Psoas muscle (tissue), 8 donors: ENCODE results near the gene CCT6A. TPM values are rescaled to one million over a fixed set of nuclear protein-coding genes. Genes with fewer than 3 reads are reported as not detected.

Experiments
- ATAC-seq, 4 donors: fragments of 200-7000 bp; cut with Tn5 transposase; one replicate each; pipeline ENCODE4 v1.9.1; 2020; ENCODE audit warnings: moderate library complexity in 3 of 4, mild to moderate bottlenecking in 2 of 4
- DNase-seq, 2 donors: peaks; one replicate each; pipeline ENCODE4 v3.0.0-alpha.2; 2020
- H3K27ac ChIP-seq: fragments of 200-600 bp; one replicate; pipeline ENCODE4 v1.8.0; 2022
- H3K27me3 ChIP-seq, 3 donors: fragments of 200-600 bp in 1 of 3; one replicate each; pipeline versions ENCODE4 v1.6.1 to v1.8.0; 2013 to 2022; ENCODE audit warnings: low read length in 2 of 3, mild to moderate bottlenecking in 2 of 3, moderate library complexity in 1 of 3; ENCODE audit not compliant: insufficient read depth in 3 of 3
- H3K36me3 ChIP-seq, 2 donors: fragments of 200-600 bp in 1 of 2; one replicate each; pipeline versions ENCODE4 v1.6.1 to v1.8.0; 2013 to 2022; ENCODE audit warnings: low read depth in 1 of 2, mild to moderate bottlenecking in 1 of 2, moderate library complexity in 1 of 2; ENCODE audit not compliant: insufficient read depth in 1 of 2
- H3K4me1 ChIP-seq: fragments of 200-600 bp; one replicate; pipeline ENCODE4 v1.8.0; 2022
- H3K4me3 ChIP-seq: fragments of 200-600 bp; one replicate; pipeline ENCODE4 v1.8.0; 2022; ENCODE audit warnings: mild to moderate bottlenecking
- H3K9me3 ChIP-seq: fragments of 200-600 bp; one replicate; pipeline ENCODE4 v1.8.0; 2022
- CTCF ChIP-seq: fragments of 200-600 bp; IDR thresholded peaks from one replicate; pipeline ENCODE4 v1.8.0; 2022; ENCODE audit warnings: antibody characterized with exemption
- WGBS, 3 donors: extraction: QIAGEN DNeasy Blood & Tissue Kit; methylation state at CpG; one replicate each; pipeline versions ENCODE4 v1.1.6 to v1.1.7; 2013; 5-methylcytosine and 5-hydroxymethylcytosine counted together
- intact Hi-C, 2 donors: fragments of 100-400 bp; cut with DNase I; formaldehyde crosslinking; loops; one replicate each; pipeline versions ENCODE4 v1.11.0 to v1.14.2; 2022
- polyA plus RNA-seq, 3 donors: library from polyadenylated mRNA; stranded (reverse); fragments of 200-250 nt; gene quantifications; one replicate each; pipeline ENCODE4 v1.2.3, GENCODE V29; 2013
- total RNA-seq, 4 donors: library from RNA; stranded (reverse); fragmentation: NEBNext Ultra II Directional in 2 of 4; extraction: Animal tissue kit (Norgen Biotek cat#: 25700) in 2 of 4; gene quantifications; one replicate each; pipeline versions ENCODE4 v1.2.1 to v1.2.4, GENCODE V29; 2021 to 2023
- donor health status: healthy with polysubstance abuse.
- donor health status: DM: no; HTN: no; CAD: no; lungs with moderate emphysema.
- donor health status: Bipolar disorder and iron deficiency.
- donor health status: healthy.
- donor health status: DM: yes; HTN: yes; CAD: no.
- donor health status: DM: no; HTN: no; CAD: no.
- donor health status: DM: no; HTN: no; CAD: no.
- donor health status: DM: yes; HTN: yes; CAD: no.

CCT6A gene
- total and polyA plus RNA-seq, 7 donors: 96.5 to 259 (median 135) TPM

- no peaks in the 10 kb centered on the region for H3K9me3 ChIP-seq
- peaks cover 0 to 33% of the 10 kb centered on the region in 2 donors for H3K36me3 ChIP-seq
- WGBS, 3 donors: 40 to 66% (median 43%) methylated on average over 27 to 29 of the region's 29 CpGs
- peak overlapping the region; percentile 65 for H3K27ac ChIP-seq
- ATAC-seq (peak; percentile 30 to 60 (median 44)), DNase-seq (peak; percentile 49 to 80)
- no peak for TF ChIP-seq CTCF
- no peaks in the 10 kb centered on the region for H3K27me3 ChIP-seq
- peaks cover 62% of the 10 kb centered on the region for H3K4me1 ChIP-seq
- intact Hi-C loops: no loop called here
- H3K4me3 ChIP-seq: no peak overlapping the region
Observed at GRCh38 chr7:56081626-56082340, 30.2 kb downstream of the CCT6A start.

- Histone ChIP-seq H3K27me3 (no peaks in the 10 kb centered on the region), H3K36me3 (peaks cover 0 to 45% of the 10 kb centered on the region in 2 donors), H3K27ac (peak overlapping the region; percentile 65), H3K9me3 (no peaks in the 10 kb centered on the region), H3K4me1 (peaks cover 60% of the 10 kb centered on the region), H3K4me3 (no peak overlapping the region)
- intact Hi-C loops: no loop called here
- ATAC-seq (peak; percentile 45 to 61 (median 56)), DNase-seq (peak; percentile 71 to 88)
- WGBS, 3 donors: 15 to 17% (median 17%) methylated on average over 13 of the region's 13 CpGs
- no peak for TF ChIP-seq CTCF
Observed at GRCh38 chr7:56083150-56083785, 31.7 kb downstream of the CCT6A start.

GRCh38 chr7:56086761-56087160, 35.2 kb downstream of the CCT6A start:
- H3K4me1 ChIP-seq: peaks cover 52% of the 10 kb centered on the region
- DNase-seq: no peak
- 83 to 89% (median 84%) methylated on average over 7 of the region's 7 CpGs for WGBS, 3 donors
- TF ChIP-seq CTCF: no peak
- intact Hi-C loops: no loop called here
- no peak overlapping the region for H3K4me3 ChIP-seq
- no peak for ATAC-seq
- peak overlapping the region; percentile 7 for H3K27ac ChIP-seq
- H3K9me3 ChIP-seq: no peaks in the 10 kb centered on the region
- H3K36me3 ChIP-seq: peaks cover 0 to 46% of the 10 kb centered on the region in 2 donors
- H3K27me3 ChIP-seq: no peaks in the 10 kb centered on the region

- peaks cover 0 to 43% of the 10 kb centered on the region in 2 donors for H3K36me3 ChIP-seq
- H3K27ac ChIP-seq: peak overlapping the region; percentile 38
- no peak for TF ChIP-seq CTCF
- H3K9me3 ChIP-seq: no peaks in the 10 kb centered on the region
- H3K4me3 ChIP-seq: no peak overlapping the region
- no peaks in the 10 kb centered on the region for H3K27me3 ChIP-seq
- peaks cover 52% of the 10 kb centered on the region for H3K4me1 ChIP-seq
- intact Hi-C loops: no loop called here
- no peak for DNase-seq
- 58 to 76% (median 67%) methylated on average over 16 of the region's 16 CpGs for WGBS, 3 donors
- ATAC-seq: no peak
Observed at GRCh38 chr7:56087445-56087844, 35.9 kb downstream of the CCT6A start.
